ENCODE measurements around the gene LCN1. TPM values are rescaled to one million over a fixed set of nuclear protein-coding genes. Genes with fewer than 3 reads are reported as not detected.

Gene LCN1
- total and polyA plus RNA-seq, 2 donors (not counting 3 experiments of a cell fraction or from before 2014, with no cell fraction given): not detected

DNA sequence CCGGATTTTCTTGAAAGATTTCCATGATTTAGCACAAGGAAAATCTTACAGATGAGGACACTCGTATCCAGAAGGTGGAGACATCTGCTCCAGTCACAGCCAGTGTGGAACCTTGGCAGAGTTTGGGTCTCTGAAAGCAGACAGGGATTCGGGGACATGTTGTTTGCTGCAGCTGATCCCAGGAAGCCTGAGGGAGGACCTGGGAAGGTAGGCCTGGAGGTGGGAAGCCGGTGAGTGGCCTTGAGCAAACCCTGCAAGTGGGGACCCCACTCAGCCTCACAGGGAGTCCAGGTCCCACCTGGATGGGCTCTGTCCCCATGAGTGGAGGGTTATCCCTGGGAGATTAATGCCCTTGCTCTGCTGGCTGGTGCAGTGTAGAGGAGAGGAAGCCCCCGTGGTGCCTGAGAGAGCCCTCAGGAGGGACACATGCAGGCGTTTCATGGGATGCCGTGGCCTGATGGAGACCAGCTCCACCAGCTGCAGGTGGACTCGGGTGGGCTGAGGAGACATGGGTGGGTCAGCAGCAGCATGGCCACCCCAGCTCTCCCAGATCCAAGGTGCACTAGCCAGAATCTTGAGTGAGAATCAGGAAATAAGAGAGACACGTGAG is 12.9 kb upstream of the LCN1 start:
- DNase-seq (ENCODE audit: low read depth, low spot score) (no peak), FAIRE-seq (no peak)
- H3K4me1 ChIP-seq (ENCODE audit: control insufficient read depth, extremely low read depth, insufficient read depth, low read length): peaks cover 4% of the 10 kb centered on the region
- peaks cover 0 to 20% of the 10 kb centered on the region in 2 experiments for H3K36me3 ChIP-seq (ENCODE audit: control insufficient read depth in 2 of 2, extremely low read depth in 1 of 2, insufficient read depth in 2 of 2, low read length in 2 of 2)
- no peaks in the 10 kb centered on the region for H4K20me1 ChIP-seq (replicated peaks; ENCODE audit: control insufficient read depth, extremely low read depth, insufficient read depth, low read length)
- dilution Hi-C loops (cut with MboI; ENCODE audit: extremely low pct_ligation_motif_present, low sequenced_read_pairs) (no loop called here), intact Hi-C loops (cut with micrococcal nuclease) (no loop called here)
- CTCF ChIA-PET: no interaction called here
- H3K9ac ChIP-seq (replicated peaks; ENCODE audit: extremely low read depth, insufficient read depth, low read length): no peak overlapping the region
- H2AFZ ChIP-seq (ENCODE audit: low read depth, low read length): no peak overlapping the region
- H3K4me3 ChIP-seq (replicated peaks in 1 of 3; ENCODE audit: insufficient read depth in 1 of 3, low read depth in 1 of 3, low read length in 3 of 3): no peak overlapping the region
- POLR2A ChIA-PET: no interaction called here
- H3K9me1 ChIP-seq (replicated peaks; ENCODE audit: control insufficient read depth, extremely low read depth, insufficient read depth, low read length): no peaks in the 10 kb centered on the region
- H3K27me3 ChIP-seq (ENCODE audit: control insufficient read depth in 2 of 2, insufficient read depth in 2 of 2, low read length in 2 of 2): no peaks in the 10 kb centered on the region
- H3K79me2 ChIP-seq (ENCODE audit: control insufficient read depth, insufficient read depth, low read length): no peaks in the 10 kb centered on the region
- BruUV-seq (replicated peaks): no TSS peak
- H3K4me2 ChIP-seq (ENCODE audit: insufficient read depth, low read length): no peak overlapping the region
- H3K27ac ChIP-seq (ENCODE audit: insufficient read depth, low read depth, low read length): no peak overlapping the region
- TF ChIP-seq FOS (IDR thresholded peaks at IDR 0.05; ENCODE audit: borderline replicate concordance, insufficient read depth, low read length) (no peak), POLR2A (IDR thresholded peaks at IDR 0.05; ENCODE audit: low read depth, low read length) (no peak), POLR2AphosphoS5 (IDR thresholded peaks at IDR 0.05; ENCODE audit: insufficient read depth, low read depth, low read length) (no peak), MAX (IDR thresholded peaks at IDR 0.05; ENCODE audit: insufficient read depth, insufficient read length) (no peak), MYC (IDR thresholded peaks at IDR 0.05; ENCODE audit: low read depth, low read length) (no peak)
- TF ChIP-seq, protein P1, sequence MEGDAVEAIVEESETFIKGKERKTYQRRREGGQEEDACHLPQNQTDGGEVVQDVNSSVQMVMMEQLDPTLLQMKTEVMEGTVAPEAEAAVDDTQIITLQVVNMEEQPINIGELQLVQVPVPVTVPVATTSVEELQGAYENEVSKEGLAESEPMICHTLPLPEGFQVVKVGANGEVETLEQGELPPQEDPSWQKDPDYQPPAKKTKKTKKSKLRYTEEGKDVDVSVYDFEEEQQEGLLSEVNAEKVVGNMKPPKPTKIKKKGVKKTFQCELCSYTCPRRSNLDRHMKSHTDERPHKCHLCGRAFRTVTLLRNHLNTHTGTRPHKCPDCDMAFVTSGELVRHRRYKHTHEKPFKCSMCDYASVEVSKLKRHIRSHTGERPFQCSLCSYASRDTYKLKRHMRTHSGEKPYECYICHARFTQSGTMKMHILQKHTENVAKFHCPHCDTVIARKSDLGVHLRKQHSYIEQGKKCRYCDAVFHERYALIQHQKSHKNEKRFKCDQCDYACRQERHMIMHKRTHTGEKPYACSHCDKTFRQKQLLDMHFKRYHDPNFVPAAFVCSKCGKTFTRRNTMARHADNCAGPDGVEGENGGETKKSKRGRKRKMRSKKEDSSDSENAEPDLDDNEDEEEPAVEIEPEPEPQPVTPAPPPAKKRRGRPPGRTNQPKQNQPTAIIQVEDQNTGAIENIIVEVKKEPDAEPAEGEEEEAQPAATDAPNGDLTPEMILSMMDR (IDR thresholded peaks at IDR 0.05; ENCODE audit: extremely low read depth in 1 of 2, insufficient read depth in 1 of 2, low read depth in 1 of 2, low read length in 2 of 2): no peak
- no peaks in the 10 kb centered on the region for H3K9me3 ChIP-seq (replicated peaks; ENCODE audit: control insufficient read depth, insufficient read depth, low read length)
